Brain pericyte (primary cell): Measurements from ENCODE around the gene DNAAF3.

Experiments used
- DNase-seq: peaks from one replicate; pipeline ENCODE4 v3.0.0-alpha.2; 2012; ENCODE audit warnings: low read depth, low spot score

The DNAAF3 gene

DNA sequence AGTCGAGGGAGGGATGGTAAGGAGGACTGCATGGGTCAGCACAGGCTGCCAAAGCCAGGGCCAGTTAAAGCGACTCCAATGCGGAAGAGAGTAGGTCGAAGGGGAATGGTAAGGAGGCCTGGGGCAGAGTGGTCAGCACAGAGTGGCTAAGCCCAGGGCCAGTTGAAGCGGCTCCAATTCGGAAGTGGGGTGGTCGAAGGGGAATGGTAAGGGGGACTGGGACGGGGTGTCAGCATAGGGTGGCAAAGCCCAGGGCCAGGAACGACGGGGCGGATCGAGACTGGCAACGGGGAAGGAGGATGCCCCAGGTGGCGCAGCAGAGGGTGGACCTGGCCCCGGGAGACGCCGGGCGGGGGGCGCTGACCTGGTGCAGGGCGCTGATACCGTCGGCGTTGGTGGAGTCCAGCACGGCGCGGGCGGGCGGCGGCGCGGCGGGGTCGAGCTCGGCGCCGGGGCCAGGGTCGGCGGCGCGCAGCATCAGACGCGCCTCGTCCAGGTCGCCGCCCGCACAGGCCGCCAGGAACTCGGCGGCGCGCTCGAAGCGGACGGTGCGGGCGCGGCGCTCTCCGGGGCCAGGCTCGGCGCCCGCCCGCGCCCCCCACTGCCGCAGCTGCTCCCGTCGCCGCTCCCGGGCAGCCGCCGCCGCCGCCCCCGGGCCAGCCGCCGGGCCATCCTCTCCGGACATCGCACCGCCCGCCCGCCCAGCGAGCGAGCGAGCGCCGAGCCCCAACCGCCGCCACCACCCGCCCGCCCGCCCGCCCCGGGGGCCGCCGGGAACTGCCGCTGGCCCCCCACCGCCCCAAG is 49.4 kb downstream of the DNAAF3 start, which contains the start of gene PPP1R12C:
TSS of gene PPP1R12C (minus strand) at position 779 of the 804 bp plus-strand sequence. CDS start at position 685, 94 bp downstream.
- DNase-seq: no peak

GRCh38 chr19:55116232-55116858 is 50.1 kb downstream of the DNAAF3 start:
- no peak for DNase-seq

GRCh38 chr19:55115446-55116065 is 50.9 kb downstream of the DNAAF3 start:
- no peak for DNase-seq

DNA sequence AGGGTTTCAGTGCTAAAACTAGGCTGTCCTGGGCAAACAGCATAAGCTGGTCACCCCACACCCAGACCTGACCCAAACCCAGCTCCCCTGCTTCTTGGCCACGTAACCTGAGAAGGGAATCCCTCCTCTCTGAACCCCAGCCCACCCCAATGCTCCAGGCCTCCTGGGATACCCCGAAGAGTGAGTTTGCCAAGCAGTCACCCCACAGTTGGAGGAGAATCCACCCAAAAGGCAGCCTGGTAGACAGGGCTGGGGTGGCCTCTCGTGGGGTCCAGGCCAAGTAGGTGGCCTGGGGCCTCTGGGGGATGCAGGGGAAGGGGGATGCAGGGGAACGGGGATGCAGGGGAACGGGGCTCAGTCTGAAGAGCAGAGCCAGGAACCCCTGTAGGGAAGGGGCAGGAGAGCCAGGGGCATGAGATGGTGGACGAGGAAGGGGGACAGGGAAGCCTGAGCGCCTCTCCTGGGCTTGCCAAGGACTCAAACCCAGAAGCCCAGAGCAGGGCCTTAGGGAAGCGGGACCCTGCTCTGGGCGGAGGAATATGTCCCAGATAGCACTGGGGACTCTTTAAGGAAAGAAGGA is 51.8 kb downstream of the DNAAF3 start:
- no peak for DNase-seq

GRCh38 chr19:55113570-55114039 is 52.8 kb downstream of the DNAAF3 start:
- peak; percentile 69 for DNase-seq

DNA sequence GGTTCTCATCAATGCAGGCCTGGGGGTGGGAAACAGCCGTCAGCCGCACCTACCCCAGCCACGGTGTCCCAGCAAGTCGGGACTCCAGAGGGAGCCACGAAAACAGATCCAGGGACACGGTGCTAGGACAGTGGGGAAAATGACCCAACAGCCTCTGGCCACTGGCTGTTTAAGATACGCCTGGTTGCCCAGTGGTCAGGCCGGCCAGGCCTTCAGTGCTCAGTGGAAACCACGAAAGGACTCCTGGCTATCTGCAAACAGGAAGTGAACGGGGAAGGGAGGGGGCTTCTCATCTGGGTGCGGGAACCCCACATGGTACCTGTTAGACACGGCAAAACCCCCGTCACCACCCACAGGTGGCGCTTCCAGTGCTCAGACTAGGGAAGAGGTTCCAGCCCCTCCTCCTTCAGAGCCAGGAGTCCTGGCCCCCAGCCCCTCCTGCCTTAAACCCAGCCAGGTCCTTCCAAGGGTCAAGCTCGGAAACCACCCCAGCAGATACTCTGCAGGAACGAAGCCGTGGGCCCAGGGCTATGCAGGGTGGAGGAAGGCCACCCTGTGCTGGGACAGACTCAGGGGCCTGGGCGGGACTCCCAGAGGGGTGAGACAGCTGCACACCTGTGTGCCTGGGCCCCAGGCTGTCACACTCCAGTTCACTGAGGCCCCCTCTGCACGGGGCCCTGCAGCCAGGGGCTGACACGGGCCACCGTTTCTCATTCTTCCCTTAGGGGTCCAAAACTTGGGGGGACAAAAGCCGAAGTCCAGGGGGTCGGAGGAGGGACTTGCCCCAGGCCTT is 53.4 kb downstream of the DNAAF3 start:
- no peak for DNase-seq

- DNase-seq: no peak
These were observed 54.1 kb downstream of the DNAAF3 start for GRCh38 chr19:55112246-55112776.

DNA sequence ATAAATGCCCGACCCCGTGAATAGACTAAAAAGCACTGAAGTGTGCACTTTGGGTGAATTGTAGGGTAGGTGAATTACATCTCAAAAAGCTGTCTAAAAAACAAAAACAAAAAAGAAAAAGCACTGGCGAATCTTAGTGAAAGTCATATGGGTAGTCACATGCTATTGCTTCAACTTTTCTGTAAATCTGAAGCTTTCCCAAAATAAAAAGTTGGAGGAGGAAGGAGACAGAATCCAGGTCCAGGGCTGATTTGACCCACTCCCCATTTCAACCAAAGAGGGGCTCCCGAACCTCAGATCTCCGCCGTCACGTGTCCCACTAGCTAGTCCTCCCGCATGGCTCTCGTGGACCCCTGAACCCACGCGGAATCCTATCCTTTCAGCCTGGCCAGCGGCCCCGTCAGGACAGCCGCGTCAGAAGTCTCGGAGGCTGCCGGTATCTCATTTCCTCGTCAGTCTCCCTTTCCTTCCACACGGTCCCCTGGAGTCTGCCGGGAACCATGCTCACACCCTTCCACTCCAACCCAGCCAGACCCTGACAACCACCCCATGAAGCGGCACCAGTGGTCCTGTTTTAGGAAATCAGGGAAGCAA is 55.1 kb downstream of the DNAAF3 start:
- no peak for DNase-seq

DNA sequence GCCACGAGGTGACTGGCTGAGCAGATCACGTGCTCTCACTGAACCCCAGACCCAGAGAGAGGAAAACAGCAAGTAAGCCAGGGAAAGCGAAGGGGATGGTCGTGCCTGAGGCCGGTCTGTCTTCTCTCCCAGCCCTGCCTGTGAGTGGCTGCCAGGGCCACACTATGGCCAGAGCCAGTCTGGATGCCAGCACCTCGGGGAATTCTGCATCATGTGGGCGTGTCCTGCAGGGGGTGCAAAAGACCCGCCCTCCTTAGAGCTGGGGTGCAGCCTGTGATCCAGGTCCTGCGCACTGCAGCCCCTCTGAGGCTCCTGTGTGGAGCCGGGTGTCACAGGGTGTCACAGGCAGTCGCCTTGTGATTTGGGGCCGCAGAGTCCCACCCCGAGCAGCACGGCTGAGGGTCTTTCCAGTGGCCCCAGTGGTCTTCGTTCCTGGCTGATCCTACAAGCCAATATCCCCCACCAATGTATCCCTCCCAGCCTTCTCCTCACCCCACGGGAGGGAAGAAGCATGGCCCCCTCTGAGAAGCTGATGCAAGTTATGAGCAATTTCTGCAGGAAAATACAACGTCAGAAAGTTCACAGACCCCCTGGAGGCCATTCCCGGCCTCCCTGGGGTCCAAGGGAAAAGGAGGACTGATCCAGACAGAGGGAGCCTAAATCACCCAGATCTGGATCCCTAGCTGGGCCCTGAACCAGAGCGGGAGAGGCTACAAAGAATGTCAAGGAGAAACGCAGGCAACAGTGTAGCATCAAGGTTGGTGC is 56.7 kb downstream of the DNAAF3 start:
- DNase-seq: no peak
